ENCODE data around the gene SCFD2. TPM values are rescaled to one million over a fixed set of nuclear protein-coding genes. Genes with fewer than 3 reads are reported as not detected.

Gene SCFD2
- total RNA-seq, 2 donors from 2014 or later = 20.3 to 27.4 TPM

- peaks cover 9 to 17% of the 10 kb centered on the region in 2 donors for H3K4me1 ChIP-seq (ENCODE audit: control insufficient read depth in 1 of 2, low read depth in 2 of 2)
- TF ChIP-seq, protein P1, sequence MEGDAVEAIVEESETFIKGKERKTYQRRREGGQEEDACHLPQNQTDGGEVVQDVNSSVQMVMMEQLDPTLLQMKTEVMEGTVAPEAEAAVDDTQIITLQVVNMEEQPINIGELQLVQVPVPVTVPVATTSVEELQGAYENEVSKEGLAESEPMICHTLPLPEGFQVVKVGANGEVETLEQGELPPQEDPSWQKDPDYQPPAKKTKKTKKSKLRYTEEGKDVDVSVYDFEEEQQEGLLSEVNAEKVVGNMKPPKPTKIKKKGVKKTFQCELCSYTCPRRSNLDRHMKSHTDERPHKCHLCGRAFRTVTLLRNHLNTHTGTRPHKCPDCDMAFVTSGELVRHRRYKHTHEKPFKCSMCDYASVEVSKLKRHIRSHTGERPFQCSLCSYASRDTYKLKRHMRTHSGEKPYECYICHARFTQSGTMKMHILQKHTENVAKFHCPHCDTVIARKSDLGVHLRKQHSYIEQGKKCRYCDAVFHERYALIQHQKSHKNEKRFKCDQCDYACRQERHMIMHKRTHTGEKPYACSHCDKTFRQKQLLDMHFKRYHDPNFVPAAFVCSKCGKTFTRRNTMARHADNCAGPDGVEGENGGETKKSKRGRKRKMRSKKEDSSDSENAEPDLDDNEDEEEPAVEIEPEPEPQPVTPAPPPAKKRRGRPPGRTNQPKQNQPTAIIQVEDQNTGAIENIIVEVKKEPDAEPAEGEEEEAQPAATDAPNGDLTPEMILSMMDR (IDR thresholded peaks at IDR 0.05) = no peak
- no peak overlapping the region for H3K27ac ChIP-seq
- no peak for DNase-seq (ENCODE audit: low spot score)
- no peaks in the 10 kb centered on the region for H3K27me3 ChIP-seq (replicated peaks; ENCODE audit: insufficient read depth)
- H3K9me3 ChIP-seq = no peaks in the 10 kb centered on the region
- no peak overlapping the region for H3K4me3 ChIP-seq
- H3K36me3 ChIP-seq = no peaks in the 10 kb centered on the region
- no peak for ATAC-seq (ENCODE audit: insufficient number of reproducible peaks, low FRiP score, low read depth)
Measured at GRCh38 chr4:52917817-52918216, 448.0 kb downstream of the SCFD2 start.

- Histone ChIP-seq H3K36me3 (no peaks in the 10 kb centered on the region), H3K9me3 (no peaks in the 10 kb centered on the region), H3K27ac (no peak overlapping the region), H3K4me1 (ENCODE audit: control insufficient read depth in 1 of 2, low read depth in 2 of 2) (peaks cover 9 to 17% of the 10 kb centered on the region in 2 donors), H3K4me3 (no peak overlapping the region), H3K27me3 (replicated peaks; ENCODE audit: insufficient read depth) (no peaks in the 10 kb centered on the region)
- DNase-seq (ENCODE audit: low spot score) (no peak), ATAC-seq (ENCODE audit: insufficient number of reproducible peaks, low FRiP score, low read depth) (no peak)
- TF ChIP-seq, protein P1 (IDR thresholded peaks at IDR 0.05) = no peak
Measured at GRCh38 chr4:52915730-52916300, 450.0 kb downstream of the SCFD2 start.

GRCh38 chr4:52915191-52915590, 450.7 kb downstream of the SCFD2 start:
- Histone ChIP-seq H3K4me3 (no peak overlapping the region), H3K36me3 (no peaks in the 10 kb centered on the region), H3K9me3 (no peaks in the 10 kb centered on the region), H3K27ac (no peak overlapping the region), H3K4me1 (ENCODE audit: control insufficient read depth in 1 of 2, low read depth in 2 of 2) (peaks cover 9 to 17% of the 10 kb centered on the region in 2 donors), H3K27me3 (replicated peaks; ENCODE audit: insufficient read depth) (no peaks in the 10 kb centered on the region)
- no peak for DNase-seq (ENCODE audit: low spot score)
- no peak for ATAC-seq (ENCODE audit: insufficient number of reproducible peaks, low FRiP score, low read depth)
- TF ChIP-seq, protein P1 (IDR thresholded peaks at IDR 0.05) = no peak

- ATAC-seq (ENCODE audit: insufficient number of reproducible peaks, low FRiP score, low read depth) (no peak), DNase-seq (ENCODE audit: low spot score) (no peak)
- Histone ChIP-seq H3K27me3 (replicated peaks; ENCODE audit: insufficient read depth) (no peaks in the 10 kb centered on the region), H3K4me1 (ENCODE audit: control insufficient read depth in 1 of 2, low read depth in 2 of 2) (peaks cover 9 to 17% of the 10 kb centered on the region in 2 donors), H3K4me3 (no peak overlapping the region), H3K9me3 (no peaks in the 10 kb centered on the region), H3K27ac (peak overlapping the region in 1 of 2 donors; percentile 29), H3K36me3 (no peaks in the 10 kb centered on the region)
- TF ChIP-seq, protein P1 (IDR thresholded peaks at IDR 0.05) = no peak
Measured at GRCh38 chr4:52914051-52914605, 451.7 kb downstream of the SCFD2 start.

GRCh38 chr4:52912608-52913007, 453.3 kb downstream of the SCFD2 start:
- Histone ChIP-seq H3K27me3 (replicated peaks; ENCODE audit: insufficient read depth) (no peaks in the 10 kb centered on the region), H3K9me3 (no peaks in the 10 kb centered on the region), H3K4me1 (ENCODE audit: control insufficient read depth in 1 of 2, low read depth in 2 of 2) (peaks cover 9 to 17% of the 10 kb centered on the region in 2 donors), H3K36me3 (no peaks in the 10 kb centered on the region), H3K4me3 (no peak overlapping the region), H3K27ac (no peak overlapping the region)
- DNase-seq (ENCODE audit: low spot score) = no peak
- no peak for ATAC-seq (ENCODE audit: insufficient number of reproducible peaks, low FRiP score, low read depth)
- TF ChIP-seq, protein P1 (IDR thresholded peaks at IDR 0.05) = no peak
